ENCODE measurements around the gene MAMSTR. TPM values are rescaled to one million over a fixed set of nuclear protein-coding genes. Genes with fewer than 3 reads are reported as not detected.

The MAMSTR gene
- total RNA-seq, 1 experiment from 2014 or later: 1.6 TPM

DNA sequence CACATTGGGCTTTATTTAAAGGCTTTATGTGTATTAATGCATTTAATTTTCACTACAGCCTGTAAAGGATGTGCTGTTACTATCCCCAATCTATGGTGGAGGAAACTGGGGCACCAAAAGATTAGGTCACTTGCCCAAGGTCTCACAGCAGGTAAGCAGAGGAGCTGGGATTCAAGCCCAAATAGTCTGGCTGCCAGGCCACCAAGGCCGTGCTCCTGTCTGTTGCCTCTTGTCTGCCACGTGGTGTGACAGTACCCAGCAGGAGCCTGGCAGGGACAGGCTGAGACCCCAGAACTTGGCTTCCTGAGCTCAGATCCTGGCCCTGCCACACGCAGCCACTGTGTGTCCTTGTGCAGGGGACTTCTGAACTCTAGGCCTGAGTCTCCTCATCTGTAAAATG, 51.2 kb downstream of the MAMSTR start:
- Mint-ChIP-seq H3K27ac (no peak overlapping the region), H3K27me3 (ENCODE audit: low read depth) (no peaks in the 10 kb centered on the region), H3K36me3 (ENCODE audit: insufficient read depth in 1 of 3, low read depth in 3 of 3) (peaks cover 0 to 9% (median 7%) of the 10 kb centered on the region in 3 experiments; a peak in 5 of 7 replicates), H3K4me3 (no peak overlapping the region), H3K4me1 (peaks cover 7 to 14% of the 10 kb centered on the region in 2 experiments), H3K9me3 (peaks cover 8 to 11% of the 10 kb centered on the region in 2 experiments)
- H4K8ac ChIP-seq (replicated peaks; ENCODE audit: insufficient read length, low read depth, low read length): no peak overlapping the region
- H3K27me3 ChIP-seq (ENCODE audit: insufficient read depth, low read length): no peaks in the 10 kb centered on the region
- H3K23ac ChIP-seq (ENCODE audit: insufficient read length, low read depth, low read length): no peak overlapping the region
- no peak overlapping the region; the same call in 1 of the 2 replicates for H3K14ac ChIP-seq (ENCODE audit: insufficient read depth, low read length)
- peaks cover 2% of the 10 kb centered on the region for H4K20me1 ChIP-seq (ENCODE audit: control insufficient read depth, insufficient read depth, insufficient read length)
- no peak overlapping the region for H3K4ac ChIP-seq (ENCODE audit: low read depth, low read length)
- H4K91ac ChIP-seq (ENCODE audit: insufficient read length, low read depth, low read length): no peak overlapping the region
- no peaks in the 10 kb centered on the region for H3K79me2 ChIP-seq (ENCODE audit: insufficient read depth, low read length)
- no peak overlapping the region for H3K27ac ChIP-seq (ENCODE audit: insufficient read length, low read depth, low read length)
- no peak overlapping the region for H3K18ac ChIP-seq (ENCODE audit: insufficient read length, low read depth, low read length)
- no peak overlapping the region for H2BK20ac ChIP-seq (ENCODE audit: low read depth, low read length, poor library complexity, severe bottlenecking)
- H2BK5ac ChIP-seq (ENCODE audit: insufficient read length, low read length): no peak overlapping the region
- H2AFZ ChIP-seq (ENCODE audit: low read length): no peak overlapping the region
- H3K79me1 ChIP-seq (ENCODE audit: insufficient read depth, low read depth, low read length, poor library complexity, severe bottlenecking): no peaks in the 10 kb centered on the region
- H3K4me2 ChIP-seq (ENCODE audit: insufficient read depth, insufficient read length, low read length): no peak overlapping the region
- H2AK5ac ChIP-seq (ENCODE audit: insufficient read length, low read length): no peak overlapping the region
- H3K4me1 ChIP-seq (ENCODE audit: insufficient read depth, low read length): no peaks in the 10 kb centered on the region
- H2BK120ac ChIP-seq (ENCODE audit: low read depth, low read length, poor library complexity, severe bottlenecking): no peak overlapping the region
- H3K56ac ChIP-seq (ENCODE audit: insufficient read length, low read depth, low read length): no peak overlapping the region
- H3K9me3 ChIP-seq (ENCODE audit: control insufficient read depth, low read depth, low read length): no peaks in the 10 kb centered on the region
- no peak overlapping the region for H3K9ac ChIP-seq (ENCODE audit: extremely low read depth, insufficient read length, low read length)
- H3K23me2 ChIP-seq (ENCODE audit: insufficient read length, low read depth, low read length, poor library complexity, severe bottlenecking): no peaks in the 10 kb centered on the region
- DNase-seq: no peak
- H2BK12ac ChIP-seq (ENCODE audit: insufficient read length, low read depth, low read length): no peak overlapping the region
- H2BK15ac ChIP-seq (ENCODE audit: low read depth, low read length): no peak overlapping the region; the same call in 1 of the 2 replicates
- TF ChIP-seq, protein P1, sequence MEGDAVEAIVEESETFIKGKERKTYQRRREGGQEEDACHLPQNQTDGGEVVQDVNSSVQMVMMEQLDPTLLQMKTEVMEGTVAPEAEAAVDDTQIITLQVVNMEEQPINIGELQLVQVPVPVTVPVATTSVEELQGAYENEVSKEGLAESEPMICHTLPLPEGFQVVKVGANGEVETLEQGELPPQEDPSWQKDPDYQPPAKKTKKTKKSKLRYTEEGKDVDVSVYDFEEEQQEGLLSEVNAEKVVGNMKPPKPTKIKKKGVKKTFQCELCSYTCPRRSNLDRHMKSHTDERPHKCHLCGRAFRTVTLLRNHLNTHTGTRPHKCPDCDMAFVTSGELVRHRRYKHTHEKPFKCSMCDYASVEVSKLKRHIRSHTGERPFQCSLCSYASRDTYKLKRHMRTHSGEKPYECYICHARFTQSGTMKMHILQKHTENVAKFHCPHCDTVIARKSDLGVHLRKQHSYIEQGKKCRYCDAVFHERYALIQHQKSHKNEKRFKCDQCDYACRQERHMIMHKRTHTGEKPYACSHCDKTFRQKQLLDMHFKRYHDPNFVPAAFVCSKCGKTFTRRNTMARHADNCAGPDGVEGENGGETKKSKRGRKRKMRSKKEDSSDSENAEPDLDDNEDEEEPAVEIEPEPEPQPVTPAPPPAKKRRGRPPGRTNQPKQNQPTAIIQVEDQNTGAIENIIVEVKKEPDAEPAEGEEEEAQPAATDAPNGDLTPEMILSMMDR (conservative IDR thresholded peaks at IDR 0.05): no peak
- no CpG with 5 or more reads among the region's 3 CpGs for WGBS (ENCODE audit: extremely low coverage, insufficient read length, low lambda C conversion rate)
- no peak overlapping the region for H3T11ph ChIP-seq (ENCODE audit: low read length)
- H4K5ac ChIP-seq (ENCODE audit: insufficient read length, low read depth, low read length): no peak overlapping the region

Data from H9 (cell line).